ENCODE measurements around the gene MYO1D. TPM values are rescaled to one million over a fixed set of nuclear protein-coding genes. Genes with fewer than 3 reads are reported as not detected.

MYO1D gene
- total RNA-seq, 1 donor from 2014 or later: 27.7 TPM

- Mint-ChIP-seq H3K9me3 (no peaks in the 10 kb centered on the region), H3K4me3 (no peak overlapping the region), H3K27me3 (no peaks in the 10 kb centered on the region), H3K4me1 (no peaks in the 10 kb centered on the region), H3K27ac (no peak overlapping the region), H3K36me3 (ENCODE audit: low read depth) (no peaks in the 10 kb centered on the region)
- DNase-seq (no peak), ATAC-seq (ENCODE audit: low read depth) (no peak)
- intact Hi-C loops (cut with micrococcal nuclease): no loop called here
- ChIA-PET POLR2A (no interaction called here), CTCF (no interaction called here)
- TF ChIP-seq CTCF (IDR thresholded peaks at IDR 0.05): no peak
Measured at GRCh38 chr17:32622540-32622939, 254.4 kb downstream of the MYO1D start.

- ATAC-seq (ENCODE audit: low read depth): no peak
- intact Hi-C loops (cut with micrococcal nuclease): no loop called here
- H3K27ac Mint-ChIP-seq: no peak overlapping the region
Measured at GRCh38 chr17:32621612-32622312, 255.2 kb downstream of the MYO1D start.

GRCh38 chr17:32615326-32615725, 261.6 kb downstream of the MYO1D start:
- ATAC-seq (ENCODE audit: low read depth): no peak
- ChIA-PET CTCF (no interaction called here), POLR2A (no interaction called here)
- intact Hi-C loops (cut with micrococcal nuclease): no loop called here
- H3K4me3 Mint-ChIP-seq: no peak overlapping the region
- no peak for TF ChIP-seq CTCF (IDR thresholded peaks at IDR 0.05)
- no peaks in the 10 kb centered on the region for H3K9me3 Mint-ChIP-seq
- H3K27ac Mint-ChIP-seq: no peak overlapping the region
- no peaks in the 10 kb centered on the region for H3K4me1 Mint-ChIP-seq
- no peaks in the 10 kb centered on the region for H3K36me3 Mint-ChIP-seq (ENCODE audit: low read depth)
- DNase-seq: no peak
- H3K27me3 Mint-ChIP-seq: no peaks in the 10 kb centered on the region

More at GRCh38 chr17:32621612-32622312, 255.2 kb downstream of the MYO1D start:
- H3K4me3 Mint-ChIP-seq: no peak overlapping the region
- TF ChIP-seq CTCF (IDR thresholded peaks at IDR 0.05): no peak
- ChIA-PET POLR2A (no interaction called here), CTCF (interaction anchor here (0.9 kb wide), 1 partner anchor 138 kb away, joined by 3 read pairs; no protein-coding TSS in a partner anchor)
- no peaks in the 10 kb centered on the region for H3K4me1 Mint-ChIP-seq
- no peak for DNase-seq
- H3K9me3 Mint-ChIP-seq: no peaks in the 10 kb centered on the region
- no peaks in the 10 kb centered on the region for H3K36me3 Mint-ChIP-seq (ENCODE audit: low read depth)
- no peaks in the 10 kb centered on the region for H3K27me3 Mint-ChIP-seq

- H3K27me3 Mint-ChIP-seq: no peaks in the 10 kb centered on the region
- CTCF ChIA-PET: interaction anchor here (0.7 to 2.2 kb wide), 3 partner anchors 127 to 389 kb away, joined by 3 to 17 read pairs (median 4); no protein-coding TSS in a partner anchor
- ATAC-seq (ENCODE audit: low read depth) (no peak), DNase-seq (no peak)
- intact Hi-C loops (cut with micrococcal nuclease): no loop called here
- TF ChIP-seq CTCF (IDR thresholded peaks at IDR 0.05): no peak
- H3K4me1 Mint-ChIP-seq: peaks cover 8% of the 10 kb centered on the region
- H3K4me3 Mint-ChIP-seq: no peak overlapping the region
- H3K9me3 Mint-ChIP-seq: no peaks in the 10 kb centered on the region
- H3K36me3 Mint-ChIP-seq (ENCODE audit: low read depth): no peaks in the 10 kb centered on the region
- POLR2A ChIA-PET: no interaction called here
- no peak overlapping the region for H3K27ac Mint-ChIP-seq
Measured at GRCh38 chr17:32610943-32611342, 266.0 kb downstream of the MYO1D start.

GRCh38 chr17:32609884-32610650, 266.9 kb downstream of the MYO1D start:
- H3K4me1 Mint-ChIP-seq: peaks cover 8% of the 10 kb centered on the region
- no peak overlapping the region for H3K27ac Mint-ChIP-seq
- H3K27me3 Mint-ChIP-seq: no peaks in the 10 kb centered on the region
- ChIA-PET POLR2A (no interaction called here), CTCF (interaction anchor here (0.7 to 2.2 kb wide), 2 partner anchors 127 to 388 kb away, joined by 3 to 17 read pairs; no protein-coding TSS in a partner anchor)
- intact Hi-C loops (cut with micrococcal nuclease): loop anchor here (1.0 to 5.0 kb wide), 6 partner anchors 53 to 357 kb away; no protein-coding TSS in a partner anchor
- DNase-seq (no peak), ATAC-seq (ENCODE audit: low read depth) (no peak)
- H3K36me3 Mint-ChIP-seq (ENCODE audit: low read depth): no peaks in the 10 kb centered on the region
- H3K4me3 Mint-ChIP-seq: no peak overlapping the region
- no peaks in the 10 kb centered on the region for H3K9me3 Mint-ChIP-seq
- TF ChIP-seq CTCF (IDR thresholded peaks at IDR 0.05): no peak

Measured in activated B cell treated with CpG ODN at 0.5 μM for 24 hours (primary cell).